Mesendoderm (in vitro differentiated cells): ENCODE data around the gene ASS1. TPM values are rescaled to one million over a fixed set of nuclear protein-coding genes. Genes with fewer than 3 reads are reported as not detected.
A peak's percentile ranks its signal among the peaks of the same experiment; 100 is the strongest.

Experiments used
- DNase-seq: peaks from one replicate; pipeline ENCODE4 v3.0.0; 2013
- H2AK5ac ChIP-seq: 2 replicates; pipeline ENCODE4 v1.6.1; 2013; ENCODE audit warnings: low read length, inconsistent platforms
- H2BK120ac ChIP-seq: 2 replicates; pipeline ENCODE4 v1.6.1; 2013; ENCODE audit warnings: low read depth, mild to moderate bottlenecking, low read length, moderate library complexity, mixed read lengths
- H2BK15ac ChIP-seq: replicated peaks from 2 replicates; pipeline ENCODE4 v1.6.1; 2013; ENCODE audit warnings: low read depth, mild to moderate bottlenecking, moderate library complexity
- H2BK5ac ChIP-seq: 2 replicates; pipeline ENCODE4 v1.6.1; 2013; ENCODE audit warnings: low read length, inconsistent platforms
- H3K18ac ChIP-seq: 2 replicates; pipeline ENCODE4 v1.6.1; 2013; ENCODE audit warnings: mild to moderate bottlenecking, low read length, mixed read lengths
- H3K23ac ChIP-seq: one replicate; pipeline ENCODE4 v1.6.1; 2013; ENCODE audit warnings: low read length
- H3K27ac ChIP-seq: 2 replicates; pipeline ENCODE4 v1.5.1; 2013; ENCODE audit warnings: low read depth, mild to moderate bottlenecking, inconsistent platforms, low read length, moderate library complexity
- H3K27me3 ChIP-seq: 2 replicates; pipeline ENCODE4 v1.6.1; 2013; ENCODE audit warnings: low read length, control low read depth, mild to moderate bottlenecking, inconsistent platforms; ENCODE audit not compliant: insufficient read depth, poor library complexity
- H3K36me3 ChIP-seq: 2 replicates; pipeline ENCODE4 v1.6.1; 2013; ENCODE audit warnings: low read length, inconsistent platforms; ENCODE audit not compliant: control insufficient read depth, insufficient read depth
- H3K4ac ChIP-seq: one replicate; pipeline ENCODE4 v1.6.1; 2013; ENCODE audit warnings: low read depth, mild to moderate bottlenecking, low read length, moderate library complexity
- H3K4me1 ChIP-seq: 2 replicates; pipeline ENCODE4 v1.6.1; 2013; ENCODE audit warnings: low read depth, low read length, inconsistent platforms; ENCODE audit not compliant: control insufficient read depth
- H3K4me2 ChIP-seq: 2 replicates; pipeline ENCODE4 v1.6.1; 2013; ENCODE audit warnings: low read length
- H3K4me3 ChIP-seq: 2 replicates; pipeline ENCODE4 v1.5.1; 2013; ENCODE audit warnings: mild to moderate bottlenecking, low read length
- H3K56ac ChIP-seq: one replicate; pipeline ENCODE4 v1.6.1; 2013; ENCODE audit warnings: low read length
- H3K79me1 ChIP-seq: 2 replicates; pipeline ENCODE4 v1.6.1; 2013; ENCODE audit warnings: low read length, inconsistent platforms
- H3K79me2 ChIP-seq: 2 replicates; pipeline ENCODE4 v1.6.1; 2013; ENCODE audit warnings: mild to moderate bottlenecking, low read length; ENCODE audit not compliant: control insufficient read depth, insufficient read depth
- H3K9ac ChIP-seq: 2 replicates; pipeline ENCODE4 v1.6.1; 2013; ENCODE audit warnings: low read length, inconsistent platforms
- H4K5ac ChIP-seq: one replicate; pipeline ENCODE4 v1.6.1; 2013; ENCODE audit warnings: low read length
- H4K8ac ChIP-seq: one replicate; pipeline ENCODE4 v1.6.1; 2013; ENCODE audit warnings: low read depth, mild to moderate bottlenecking, control low read depth, low read length, moderate library complexity
- WGBS: extraction: QIAGEN DNeasy Blood & Tissue Kit; methylation state at CpG from one replicate; pipeline ENCODE4 v1.1.7; 2013; ENCODE audit warnings: low lambda C conversion rate, missing lambda C conversion rate; ENCODE audit not compliant: insufficient coverage; ENCODE audit errors: extremely low coverage; 5-methylcytosine and 5-hydroxymethylcytosine counted together
- small RNA-seq: library from polyadenylated mRNA; stranded (forward); fragments of <200 nt; extraction: miRNeasy Mini kit (QIAGEN cat#:217004); gene quantifications from one replicate; pipeline ENCODE3, GENCODE V24; 2013; ENCODE audit not compliant: insufficient read depth

Gene ASS1

GRCh38 chr9:130543859-130544258, 99.1 kb downstream of the ASS1 start:
- no peak overlapping the region for H4K8ac ChIP-seq
- H3K18ac ChIP-seq = no peak overlapping the region
- H3K79me2 ChIP-seq = no peaks in the 10 kb centered on the region
- no peak overlapping the region for H3K4me2 ChIP-seq
- no CpG with 5 or more reads among the region's 6 CpGs for WGBS
- no peaks in the 10 kb centered on the region for H3K4me1 ChIP-seq
- H3K56ac ChIP-seq = no peak overlapping the region
- no peak overlapping the region for H3K23ac ChIP-seq
- H4K5ac ChIP-seq = no peak overlapping the region
- no peak overlapping the region for H2AK5ac ChIP-seq
- no peak overlapping the region for H3K4me3 ChIP-seq
- no peaks in the 10 kb centered on the region for H3K27me3 ChIP-seq
- no peak overlapping the region for H3K4ac ChIP-seq
- no peak for DNase-seq
- H2BK5ac ChIP-seq = no peak overlapping the region
- H3K27ac ChIP-seq = no peak overlapping the region
- no peak overlapping the region for H3K9ac ChIP-seq
- H2BK120ac ChIP-seq = no peak overlapping the region
- H3K79me1 ChIP-seq = no peaks in the 10 kb centered on the region
- no peak overlapping the region for H2BK15ac ChIP-seq
- no peaks in the 10 kb centered on the region for H3K36me3 ChIP-seq

GRCh38 chr9:130544364-130544763, 99.6 kb downstream of the ASS1 start:
- Histone ChIP-seq H3K56ac (no peak overlapping the region), H3K4ac (no peak overlapping the region), H2AK5ac (no peak overlapping the region), H3K4me1 (no peaks in the 10 kb centered on the region), H3K18ac (no peak overlapping the region), H3K79me2 (no peaks in the 10 kb centered on the region), H4K8ac (no peak overlapping the region), H2BK15ac (no peak overlapping the region), H3K9ac (no peak overlapping the region), H3K36me3 (no peaks in the 10 kb centered on the region), H4K5ac (no peak overlapping the region), H3K27me3 (no peaks in the 10 kb centered on the region), H3K23ac (no peak overlapping the region), H3K79me1 (no peaks in the 10 kb centered on the region), H3K4me2 (no peak overlapping the region), H2BK120ac (no peak overlapping the region), H3K4me3 (no peak overlapping the region), H3K27ac (no peak overlapping the region), H2BK5ac (no peak overlapping the region)
- no CpG with 5 or more reads among the region's 9 CpGs for WGBS
- no peak for DNase-seq

GRCh38 chr9:130548103-130548502, 103.3 kb downstream of the ASS1 start:
- Histone ChIP-seq H3K9ac (no peak overlapping the region), H3K18ac (no peak overlapping the region), H4K5ac (no peak overlapping the region), H4K8ac (no peak overlapping the region), H3K79me1 (no peaks in the 10 kb centered on the region), H2AK5ac (no peak overlapping the region), H3K4ac (no peak overlapping the region), H3K27me3 (no peaks in the 10 kb centered on the region), H2BK15ac (no peak overlapping the region), H3K23ac (no peak overlapping the region), H3K4me2 (no peak overlapping the region), H2BK120ac (no peak overlapping the region), H2BK5ac (no peak overlapping the region), H3K79me2 (no peaks in the 10 kb centered on the region), H3K36me3 (no peaks in the 10 kb centered on the region), H3K56ac (no peak overlapping the region), H3K4me3 (no peak overlapping the region), H3K4me1 (no peaks in the 10 kb centered on the region), H3K27ac (no peak overlapping the region)
- no CpG with 5 or more reads among the region's 6 CpGs for WGBS
- no peak for DNase-seq

GRCh38 chr9:130549093-130549735, 104.5 kb downstream of the ASS1 start:
- peak; percentile 64 for DNase-seq
- no peak overlapping the region for H2BK15ac ChIP-seq
- no peak overlapping the region for H4K5ac ChIP-seq
- H3K4me1 ChIP-seq = no peaks in the 10 kb centered on the region
- H3K79me2 ChIP-seq = no peaks in the 10 kb centered on the region
- no peak overlapping the region for H2AK5ac ChIP-seq
- H3K4ac ChIP-seq = no peak overlapping the region
- H3K4me3 ChIP-seq = no peak overlapping the region
- no peak overlapping the region for H3K9ac ChIP-seq
- H2BK5ac ChIP-seq = no peak overlapping the region
- no peaks in the 10 kb centered on the region for H3K27me3 ChIP-seq
- H3K79me1 ChIP-seq = no peaks in the 10 kb centered on the region
- H3K4me2 ChIP-seq = no peak overlapping the region
- H2BK120ac ChIP-seq = no peak overlapping the region
- no peak overlapping the region for H3K18ac ChIP-seq
- H4K8ac ChIP-seq = no peak overlapping the region
- no peak overlapping the region for H3K23ac ChIP-seq
- H3K27ac ChIP-seq = no peak overlapping the region
- no peaks in the 10 kb centered on the region for H3K36me3 ChIP-seq
- H3K56ac ChIP-seq = no peak overlapping the region
- WGBS = no CpG with 5 or more reads among the region's 5 CpGs

Small RNA genes lying within 50 kb of the gene (small RNA-seq; reads per million reads assigned to genes)
- not detected for gene RN7SL665P
